ENCODE data around the gene FHL5. TPM values are rescaled to one million over a fixed set of nuclear protein-coding genes. Genes with fewer than 3 reads are reported as not detected.

Gene FHL5
- total RNA-seq, 1 experiment from 2014 or later: not detected

GRCh38 chr6:96537726-96538125 is 25.2 kb upstream of the FHL5 start:
- Histone ChIP-seq H2BK5ac (ENCODE audit: insufficient read length, low read length) (no peak overlapping the region), H3K4me1 (ENCODE audit: insufficient read depth, low read length) (no peaks in the 10 kb centered on the region), H3K9me3 (ENCODE audit: control insufficient read depth, low read depth, low read length) (no peaks in the 10 kb centered on the region), H4K20me1 (ENCODE audit: control insufficient read depth, insufficient read depth, insufficient read length) (no peaks in the 10 kb centered on the region), H3K14ac (ENCODE audit: insufficient read depth, low read length) (no peak overlapping the region), H3K4me2 (ENCODE audit: insufficient read depth, insufficient read length, low read length) (no peak overlapping the region), H3K18ac (ENCODE audit: insufficient read length, low read depth, low read length) (no peak overlapping the region), H2BK15ac (ENCODE audit: low read depth, low read length) (no peak overlapping the region), H2BK12ac (ENCODE audit: insufficient read length, low read depth, low read length) (no peak overlapping the region), H2AFZ (ENCODE audit: low read length) (no peak overlapping the region), H3K56ac (ENCODE audit: insufficient read length, low read depth, low read length) (no peak overlapping the region), H3T11ph (ENCODE audit: low read length) (no peak overlapping the region), H3K79me2 (ENCODE audit: insufficient read depth, low read length) (no peaks in the 10 kb centered on the region), H4K5ac (ENCODE audit: insufficient read length, low read depth, low read length) (no peak overlapping the region), H4K91ac (ENCODE audit: insufficient read length, low read depth, low read length) (no peak overlapping the region), H3K27me3 (ENCODE audit: insufficient read depth, low read length) (no peaks in the 10 kb centered on the region), H4K8ac (replicated peaks; ENCODE audit: insufficient read length, low read depth, low read length) (no peak overlapping the region), H2BK120ac (ENCODE audit: low read depth, low read length, poor library complexity, severe bottlenecking) (no peak overlapping the region), H3K9ac (ENCODE audit: extremely low read depth, insufficient read length, low read length) (no peak overlapping the region), H3K23me2 (ENCODE audit: insufficient read length, low read depth, low read length, poor library complexity, severe bottlenecking) (no peaks in the 10 kb centered on the region), H3K79me1 (ENCODE audit: insufficient read depth, low read depth, low read length, poor library complexity, severe bottlenecking) (no peaks in the 10 kb centered on the region), H3K4ac (ENCODE audit: low read depth, low read length) (no peak overlapping the region), H2BK20ac (ENCODE audit: low read depth, low read length, poor library complexity, severe bottlenecking) (no peak overlapping the region), H2AK5ac (ENCODE audit: insufficient read length, low read length) (no peak overlapping the region), H3K23ac (ENCODE audit: insufficient read length, low read depth, low read length) (no peak overlapping the region), H3K27ac (ENCODE audit: insufficient read length, low read depth, low read length) (no peak overlapping the region)
- no peak overlapping the region for H3K4me3 Mint-ChIP-seq
- WGBS (ENCODE audit: extremely low coverage, insufficient read length, low lambda C conversion rate): no CpG with 5 or more reads among the region's 5 CpGs
- no peak for DNase-seq
- H3K27me3 Mint-ChIP-seq (ENCODE audit: low read depth): no peaks in the 10 kb centered on the region
- no peak overlapping the region for H3K27ac Mint-ChIP-seq
- no peaks in the 10 kb centered on the region for H3K4me1 Mint-ChIP-seq
- H3K36me3 Mint-ChIP-seq (ENCODE audit: insufficient read depth in 1 of 3, low read depth in 3 of 3): peaks cover 0 to 23% (median 19%) of the 10 kb centered on the region in 3 experiments; a peak in 6 of 7 replicates
- TF ChIP-seq CTCF (conservative IDR thresholded peaks at IDR 0.05): no peak
- H3K9me3 Mint-ChIP-seq: no peaks in the 10 kb centered on the region

All from H9 (cell line).